ENCODE results near the gene LHX5. TPM values are rescaled to one million over a fixed set of nuclear protein-coding genes. Genes with fewer than 3 reads are reported as not detected.

Gene LHX5
- total RNA-seq, 1 experiment from 2014 or later: 1.9 TPM

DNA sequence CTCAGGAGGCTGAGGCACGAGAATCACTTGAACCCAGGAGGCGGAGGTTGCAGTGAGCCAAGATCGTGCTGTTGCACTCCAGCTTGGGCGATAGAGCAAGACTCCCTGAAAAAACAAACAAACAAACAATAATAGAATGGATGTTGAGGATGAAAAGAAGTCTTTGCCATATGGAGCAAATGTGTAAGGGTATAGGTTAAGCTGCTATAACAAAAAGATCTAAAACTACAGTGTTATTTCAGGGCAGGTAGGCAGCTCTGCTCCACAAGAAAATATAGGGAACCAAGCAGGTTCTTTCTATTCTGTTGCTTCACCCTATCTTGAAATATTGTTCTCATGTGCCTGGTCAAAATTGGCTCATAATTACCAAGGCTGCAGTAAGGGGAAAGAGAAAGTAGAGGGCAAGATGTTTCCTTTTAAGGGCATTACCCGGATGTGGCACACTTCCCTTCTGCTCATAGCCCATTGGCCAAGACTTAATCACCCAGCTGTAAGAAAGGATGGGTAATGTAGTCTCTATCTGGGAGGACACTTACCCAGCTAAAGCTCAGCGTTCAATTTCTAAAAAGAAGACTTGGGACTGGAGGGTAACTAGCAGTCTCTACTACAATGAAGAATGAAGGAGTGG lies 26.0 kb downstream of the LHX5 start:
- H2AK5ac ChIP-seq (ENCODE audit: insufficient read length, low read length): no peak overlapping the region
- Mint-ChIP-seq H3K27ac (no peak overlapping the region), H3K9me3 (no peaks in the 10 kb centered on the region; a peak in 2 of 5 replicates), H3K27me3 (ENCODE audit: low read depth) (peaks cover 44% of the 10 kb centered on the region), H3K4me1 (no peaks in the 10 kb centered on the region; a peak in 1 of 4 replicates), H3K4me3 (no peak overlapping the region), H3K36me3 (ENCODE audit: insufficient read depth in 1 of 3, low read depth in 3 of 3) (no peaks in the 10 kb centered on the region; a peak in 2 of 7 replicates)
- H4K91ac ChIP-seq (ENCODE audit: insufficient read length, low read depth, low read length): no peak overlapping the region
- no peaks in the 10 kb centered on the region for H3K4me1 ChIP-seq (ENCODE audit: insufficient read depth, low read length)
- no peak overlapping the region for H2BK20ac ChIP-seq (ENCODE audit: low read depth, low read length, poor library complexity, severe bottlenecking)
- TF ChIP-seq, protein P1, sequence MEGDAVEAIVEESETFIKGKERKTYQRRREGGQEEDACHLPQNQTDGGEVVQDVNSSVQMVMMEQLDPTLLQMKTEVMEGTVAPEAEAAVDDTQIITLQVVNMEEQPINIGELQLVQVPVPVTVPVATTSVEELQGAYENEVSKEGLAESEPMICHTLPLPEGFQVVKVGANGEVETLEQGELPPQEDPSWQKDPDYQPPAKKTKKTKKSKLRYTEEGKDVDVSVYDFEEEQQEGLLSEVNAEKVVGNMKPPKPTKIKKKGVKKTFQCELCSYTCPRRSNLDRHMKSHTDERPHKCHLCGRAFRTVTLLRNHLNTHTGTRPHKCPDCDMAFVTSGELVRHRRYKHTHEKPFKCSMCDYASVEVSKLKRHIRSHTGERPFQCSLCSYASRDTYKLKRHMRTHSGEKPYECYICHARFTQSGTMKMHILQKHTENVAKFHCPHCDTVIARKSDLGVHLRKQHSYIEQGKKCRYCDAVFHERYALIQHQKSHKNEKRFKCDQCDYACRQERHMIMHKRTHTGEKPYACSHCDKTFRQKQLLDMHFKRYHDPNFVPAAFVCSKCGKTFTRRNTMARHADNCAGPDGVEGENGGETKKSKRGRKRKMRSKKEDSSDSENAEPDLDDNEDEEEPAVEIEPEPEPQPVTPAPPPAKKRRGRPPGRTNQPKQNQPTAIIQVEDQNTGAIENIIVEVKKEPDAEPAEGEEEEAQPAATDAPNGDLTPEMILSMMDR (conservative IDR thresholded peaks at IDR 0.05): no peak
- no peaks in the 10 kb centered on the region for H3K27me3 ChIP-seq (ENCODE audit: insufficient read depth, low read length)
- no peak overlapping the region for H3K14ac ChIP-seq (ENCODE audit: insufficient read depth, low read length)
- H2BK120ac ChIP-seq (ENCODE audit: low read depth, low read length, poor library complexity, severe bottlenecking): no peak overlapping the region
- no peaks in the 10 kb centered on the region for H3K23me2 ChIP-seq (ENCODE audit: insufficient read length, low read depth, low read length, poor library complexity, severe bottlenecking)
- no peak overlapping the region for H3K4me2 ChIP-seq (ENCODE audit: insufficient read depth, insufficient read length, low read length)
- no peaks in the 10 kb centered on the region for H3K79me2 ChIP-seq (ENCODE audit: insufficient read depth, low read length)
- no peak overlapping the region for H2AFZ ChIP-seq (ENCODE audit: low read length)
- H3K4ac ChIP-seq (ENCODE audit: low read depth, low read length): no peak overlapping the region
- DNase-seq: no peak
- no peak overlapping the region for H3K18ac ChIP-seq (ENCODE audit: insufficient read length, low read depth, low read length)
- H2BK5ac ChIP-seq (ENCODE audit: insufficient read length, low read length): no peak overlapping the region
- WGBS (ENCODE audit: extremely low coverage, insufficient read length, low lambda C conversion rate): no CpG with 5 or more reads among the region's 6 CpGs
- H3K56ac ChIP-seq (ENCODE audit: insufficient read length, low read depth, low read length): no peak overlapping the region
- no peak overlapping the region for H4K8ac ChIP-seq (replicated peaks; ENCODE audit: insufficient read length, low read depth, low read length)
- H3K9me3 ChIP-seq (ENCODE audit: control insufficient read depth, low read depth, low read length): no peaks in the 10 kb centered on the region
- no peak overlapping the region for H3K27ac ChIP-seq (ENCODE audit: insufficient read length, low read depth, low read length)
- no peaks in the 10 kb centered on the region for H4K20me1 ChIP-seq (ENCODE audit: control insufficient read depth, insufficient read depth, insufficient read length)
- H3K79me1 ChIP-seq (ENCODE audit: insufficient read depth, low read depth, low read length, poor library complexity, severe bottlenecking): no peaks in the 10 kb centered on the region
- H3K23ac ChIP-seq (ENCODE audit: insufficient read length, low read depth, low read length): no peak overlapping the region
- H4K5ac ChIP-seq (ENCODE audit: insufficient read length, low read depth, low read length): no peak overlapping the region
- H3K9ac ChIP-seq (ENCODE audit: extremely low read depth, insufficient read length, low read length): no peak overlapping the region
- no peak overlapping the region for H3T11ph ChIP-seq (ENCODE audit: low read length)
- no peak overlapping the region for H2BK12ac ChIP-seq (ENCODE audit: insufficient read length, low read depth, low read length)
- H2BK15ac ChIP-seq (ENCODE audit: low read depth, low read length): no peak overlapping the region
